Muscle of arm (tissue), 14 donors: ENCODE results near the gene TCF7L1. TPM values are rescaled to one million over a fixed set of nuclear protein-coding genes. Genes with fewer than 3 reads are reported as not detected.

Experiments used
- DNase-seq: peaks from one replicate; pipeline ENCODE4 v3.0.0-alpha.2; 2013
- long read RNA-seq, 11 donors: transcript quantifications; one replicate each; lab custom pipeline, GENCODE V29; 2026
- polyA plus RNA-seq, 12 donors: library from polyadenylated mRNA; unstranded; fragments of 120-200 nt; gene quantifications; one replicate each; pipeline ENCODE4 v1.2.1, GENCODE V29; 2013; ENCODE audit not compliant: insufficient read length in 12 of 12

The TCF7L1 gene, protein sequence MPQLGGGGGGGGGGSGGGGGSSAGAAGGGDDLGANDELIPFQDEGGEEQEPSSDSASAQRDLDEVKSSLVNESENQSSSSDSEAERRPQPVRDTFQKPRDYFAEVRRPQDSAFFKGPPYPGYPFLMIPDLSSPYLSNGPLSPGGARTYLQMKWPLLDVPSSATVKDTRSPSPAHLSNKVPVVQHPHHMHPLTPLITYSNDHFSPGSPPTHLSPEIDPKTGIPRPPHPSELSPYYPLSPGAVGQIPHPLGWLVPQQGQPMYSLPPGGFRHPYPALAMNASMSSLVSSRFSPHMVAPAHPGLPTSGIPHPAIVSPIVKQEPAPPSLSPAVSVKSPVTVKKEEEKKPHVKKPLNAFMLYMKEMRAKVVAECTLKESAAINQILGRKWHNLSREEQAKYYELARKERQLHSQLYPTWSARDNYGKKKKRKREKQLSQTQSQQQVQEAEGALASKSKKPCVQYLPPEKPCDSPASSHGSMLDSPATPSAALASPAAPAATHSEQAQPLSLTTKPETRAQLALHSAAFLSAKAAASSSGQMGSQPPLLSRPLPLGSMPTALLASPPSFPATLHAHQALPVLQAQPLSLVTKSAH
- polyA plus RNA-seq, result 10 to 100 TPM in 11 of 12 donors, not detected in 1; 28.2 to 77.7 (median 35.4) TPM
- long read RNA-seq, donor 1, partial matches to known transcripts, result 0 of 2 reads
- long read RNA-seq, donor 1, other reads (novel, unspliced or antisense), result 0 of 2 reads
- long read RNA-seq, donor 2, partial matches to known transcripts, result 7 of 9 reads
- long read RNA-seq, donor 2, other reads (novel, unspliced or antisense), result 0 of 9 reads
- long read RNA-seq, donor 3, partial matches to known transcripts, result 11 of 14 reads
- long read RNA-seq, donor 3, other reads (novel, unspliced or antisense), result 0 of 14 reads
- long read RNA-seq, donor 4, partial matches to known transcripts, result 0 of 1 reads
- long read RNA-seq, donor 4, other reads (novel, unspliced or antisense), result 0 of 1 reads
- long read RNA-seq, donor 5, transcript TCF7L1-201 (12 exons, 2,968 nt), result major isoform, 6 of 6 reads
- long read RNA-seq, donor 5, partial matches to known transcripts, result 0 of 6 reads
- long read RNA-seq, donor 5, other reads (novel, unspliced or antisense), result 0 of 6 reads
- long read RNA-seq, donor 6, partial matches to known transcripts, result 0 of 2 reads
- long read RNA-seq, donor 6, other reads (novel, unspliced or antisense), result 0 of 2 reads
- long read RNA-seq, donor 7, partial matches to known transcripts, result 18 of 18 reads
- long read RNA-seq, donor 7, other reads (novel, unspliced or antisense), result 0 of 18 reads
- long read RNA-seq, donor 8, transcript TCF7L1-201 (12 exons, 2,968 nt), result major isoform, 7 of 7 reads
- long read RNA-seq, donor 8, partial matches to known transcripts, result 0 of 7 reads
- long read RNA-seq, donor 8, other reads (novel, unspliced or antisense), result 0 of 7 reads
- long read RNA-seq, donor 9, partial matches to known transcripts, result 0 of 4 reads
- long read RNA-seq, donor 9, other reads (novel, unspliced or antisense), result 0 of 4 reads
- long read RNA-seq, donor 10, transcript TCF7L1-201 (12 exons, 2,968 nt), result major isoform, 7 of 13 reads
- long read RNA-seq, donor 10, partial matches to known transcripts, result 6 of 13 reads
- long read RNA-seq, donor 10, other reads (novel, unspliced or antisense), result 0 of 13 reads
- long read RNA-seq, donor 11, transcript TCF7L1-201 (12 exons, 2,968 nt), result major isoform, 7 of 34 reads
- long read RNA-seq, donor 11, partial matches to known transcripts, result 27 of 34 reads
- long read RNA-seq, donor 11, other reads (novel, unspliced or antisense), result 0 of 34 reads

DNA sequence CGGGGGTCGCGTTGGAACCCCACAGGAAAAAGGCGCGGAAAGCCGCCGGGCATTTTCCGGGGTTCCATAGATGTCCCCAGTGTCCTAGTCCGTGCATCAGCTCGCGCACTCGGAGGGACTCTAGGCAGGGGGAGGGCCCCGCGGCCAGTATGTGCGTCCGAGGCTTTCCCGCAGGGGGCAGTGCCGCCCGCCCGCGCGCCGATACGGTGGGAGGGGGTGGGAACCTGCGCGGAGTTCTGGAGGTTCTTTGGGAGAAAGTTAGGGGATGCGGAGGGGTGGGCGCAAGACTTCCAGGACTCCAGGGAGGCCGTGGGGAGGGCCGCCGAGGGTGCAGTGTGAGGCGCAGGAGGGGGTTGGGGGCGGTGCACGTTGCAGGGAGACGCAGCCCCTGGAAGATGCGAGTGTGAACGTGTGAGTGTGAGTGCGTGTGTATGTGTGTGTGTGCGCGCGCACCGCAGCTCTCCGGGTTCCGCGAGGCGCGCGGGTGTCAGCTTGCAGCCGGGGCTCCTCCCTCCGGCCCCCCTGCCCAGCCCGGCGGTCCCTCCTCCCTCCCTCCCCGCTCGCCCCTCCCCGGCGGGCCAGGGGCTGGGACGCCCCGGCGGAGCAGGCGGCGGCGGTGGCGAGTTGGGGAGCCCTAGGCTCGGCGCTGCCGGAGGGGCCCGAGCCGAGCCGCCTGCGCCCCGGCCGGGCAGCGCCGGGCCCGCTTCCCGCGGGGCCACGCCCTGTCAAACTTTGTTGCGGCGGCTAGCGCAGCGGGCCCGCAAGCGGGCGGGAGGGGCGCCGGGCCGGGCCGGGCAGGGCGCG is at the start of gene TCF7L1:
TCF7L1 (plus strand) TSS at position 559 of the 804 bp plus-strand sequence. CDS start 293 bp downstream, outside the sequence.
- peak; percentile 95 for DNase-seq

DNA sequence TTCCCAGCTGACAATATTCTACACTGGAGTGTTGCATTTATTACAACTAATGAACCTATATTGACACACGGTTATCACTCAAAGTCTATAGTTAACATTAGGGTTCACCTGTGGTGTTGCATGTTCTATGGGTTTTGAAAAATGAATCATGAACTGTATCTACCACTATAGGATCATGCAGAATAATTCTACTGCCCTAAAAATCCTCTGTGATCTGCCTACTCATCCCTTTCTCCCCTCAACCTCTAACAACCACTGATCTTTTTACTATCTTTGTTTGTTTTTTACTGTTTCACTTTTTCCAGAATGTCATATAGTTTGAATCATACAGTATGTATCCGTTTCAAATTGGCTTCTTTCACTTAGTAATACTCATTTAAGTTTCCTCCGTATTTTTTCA is 47.6 kb upstream of the TCF7L1 start:
- no peak for DNase-seq

DNA sequence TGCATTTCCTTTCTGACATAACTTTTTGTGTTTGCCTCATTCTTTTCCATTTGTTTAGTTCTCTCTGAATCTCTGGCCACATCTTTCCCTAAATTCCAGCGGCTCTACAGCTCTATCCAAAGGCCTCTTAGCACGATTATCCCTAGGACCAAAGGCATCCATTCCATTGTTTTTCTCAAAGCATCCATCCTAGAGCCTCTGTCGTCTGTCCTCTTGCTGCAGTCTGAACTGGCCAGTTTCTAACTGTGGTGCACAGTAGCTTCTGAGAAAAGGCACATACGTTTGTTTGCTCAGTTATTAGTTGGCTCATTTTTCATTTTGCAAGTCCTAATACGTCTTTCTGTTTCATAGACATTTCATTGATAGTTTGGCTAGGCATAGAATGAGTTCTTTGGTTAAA is 45.7 kb upstream of the TCF7L1 start:
- DNase-seq, result no peak

DNA sequence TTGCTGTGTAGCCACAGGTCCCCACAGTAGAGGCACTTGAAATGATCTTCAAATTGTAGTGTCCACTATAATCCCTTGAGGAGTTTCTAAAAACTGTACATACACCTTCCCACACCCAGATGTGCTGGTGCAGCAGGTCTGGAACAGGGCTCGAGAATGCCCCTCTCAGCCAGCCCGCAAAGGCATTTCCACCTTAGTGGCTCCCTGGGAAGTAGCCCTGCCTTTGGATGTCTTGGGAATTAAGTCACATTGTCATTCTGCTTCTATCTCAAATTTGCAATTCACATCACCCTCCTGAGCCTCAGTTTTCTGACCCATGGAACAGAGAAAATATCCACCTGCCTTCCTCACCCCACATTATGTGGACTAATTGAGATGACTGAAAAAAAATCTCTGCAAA is 44.3 kb upstream of the TCF7L1 start:
- DNase-seq, result no peak

DNA sequence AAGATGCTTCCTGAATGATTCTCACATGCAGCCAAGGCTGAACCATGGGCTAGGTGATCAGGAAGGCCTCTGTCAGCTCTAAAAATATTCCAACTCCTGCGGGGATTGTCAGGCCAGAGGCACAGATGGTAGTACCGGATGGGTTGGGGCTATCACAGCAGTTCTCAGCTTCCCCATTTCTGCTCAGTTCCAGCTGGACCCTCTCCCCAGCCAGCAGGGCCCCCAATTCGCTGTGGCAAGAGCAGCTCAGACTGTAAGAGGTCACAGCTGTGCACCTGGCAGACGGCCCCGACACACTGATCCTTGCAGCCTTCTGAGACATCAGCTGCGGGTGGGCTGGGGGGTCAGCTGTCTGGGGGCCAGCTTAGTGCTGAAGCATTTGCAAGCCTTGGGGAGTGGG is 43.6 kb upstream of the TCF7L1 start:
- DNase-seq, result peak; percentile 55

DNA sequence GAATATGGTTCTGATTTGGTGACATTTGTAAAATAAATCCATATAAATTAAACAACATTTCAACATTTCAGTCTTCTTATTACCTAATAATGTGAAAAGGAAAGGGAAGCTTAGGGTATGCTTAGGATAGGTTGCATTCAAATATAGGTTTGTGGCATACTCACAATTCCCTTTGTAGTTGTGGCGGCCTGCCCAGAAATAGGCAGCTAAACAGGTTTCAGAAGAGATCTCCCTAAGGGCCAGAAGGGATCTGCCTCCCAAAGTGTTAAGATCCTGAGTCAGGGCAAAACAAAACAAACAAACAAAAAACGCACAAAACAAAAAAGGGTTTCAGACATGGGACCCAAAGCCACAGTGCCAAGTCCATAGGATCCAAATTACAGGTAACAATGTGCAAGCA is 41.4 kb upstream of the TCF7L1 start:
- DNase-seq, result no peak

DNA sequence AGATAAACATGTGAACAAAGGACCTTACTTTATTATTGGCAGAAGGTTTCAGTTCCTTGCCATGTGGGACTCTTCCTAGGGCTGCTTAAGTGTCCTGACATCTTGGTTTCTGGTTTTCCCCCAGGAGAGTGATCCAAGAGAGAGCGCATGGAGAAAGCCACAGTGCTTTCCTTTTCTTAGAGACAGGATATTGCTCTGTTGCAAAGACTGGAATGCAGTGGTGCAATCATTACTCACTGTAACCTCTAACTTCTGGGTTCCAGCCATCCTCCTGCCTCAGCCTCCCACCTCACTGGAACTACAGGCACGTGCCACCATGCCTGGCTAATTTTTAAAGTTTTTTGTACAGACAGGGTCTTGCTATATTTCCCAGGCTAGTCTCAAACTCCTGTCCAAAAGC is 38.1 kb upstream of the TCF7L1 start:
- DNase-seq, result no peak

DNA sequence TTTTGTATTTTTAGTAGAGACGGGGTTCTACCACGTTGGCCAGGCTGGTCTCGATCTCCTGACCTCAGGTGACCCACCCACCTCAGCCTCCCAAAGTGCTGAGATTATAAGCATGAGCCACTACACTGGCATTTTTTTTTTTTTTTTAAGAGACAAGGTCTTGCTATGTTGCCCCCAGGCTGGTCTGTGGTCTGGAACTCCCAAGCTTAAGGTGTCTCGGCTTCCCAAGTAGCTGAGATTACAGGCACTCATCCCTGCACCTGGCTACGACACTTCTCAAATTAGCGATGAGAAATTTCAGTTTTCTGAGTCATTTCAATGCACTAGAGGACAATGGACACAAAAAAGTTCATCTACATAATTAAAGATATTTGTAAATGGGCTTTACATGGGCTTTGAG is 36.6 kb upstream of the TCF7L1 start:
- DNase-seq, result no peak

DNA sequence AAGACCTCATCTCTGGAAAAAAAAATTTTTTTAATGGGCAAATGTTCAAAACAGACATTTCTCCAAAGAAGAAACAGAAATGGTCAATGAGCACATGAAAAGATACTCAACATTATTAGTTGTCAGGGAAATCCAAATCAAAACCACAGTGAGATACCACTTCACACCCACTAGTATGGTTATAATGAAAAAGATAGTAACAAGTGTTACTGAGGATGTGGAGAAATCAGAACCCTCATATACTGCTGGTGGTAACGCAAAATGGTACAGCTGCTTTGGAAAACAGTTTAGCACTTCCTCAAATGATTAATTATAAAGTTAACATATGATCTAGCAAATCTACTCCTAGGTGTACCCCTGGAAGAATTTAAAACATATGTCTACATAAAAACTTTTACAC is 29.0 kb upstream of the TCF7L1 start:
- DNase-seq, result no peak

DNA sequence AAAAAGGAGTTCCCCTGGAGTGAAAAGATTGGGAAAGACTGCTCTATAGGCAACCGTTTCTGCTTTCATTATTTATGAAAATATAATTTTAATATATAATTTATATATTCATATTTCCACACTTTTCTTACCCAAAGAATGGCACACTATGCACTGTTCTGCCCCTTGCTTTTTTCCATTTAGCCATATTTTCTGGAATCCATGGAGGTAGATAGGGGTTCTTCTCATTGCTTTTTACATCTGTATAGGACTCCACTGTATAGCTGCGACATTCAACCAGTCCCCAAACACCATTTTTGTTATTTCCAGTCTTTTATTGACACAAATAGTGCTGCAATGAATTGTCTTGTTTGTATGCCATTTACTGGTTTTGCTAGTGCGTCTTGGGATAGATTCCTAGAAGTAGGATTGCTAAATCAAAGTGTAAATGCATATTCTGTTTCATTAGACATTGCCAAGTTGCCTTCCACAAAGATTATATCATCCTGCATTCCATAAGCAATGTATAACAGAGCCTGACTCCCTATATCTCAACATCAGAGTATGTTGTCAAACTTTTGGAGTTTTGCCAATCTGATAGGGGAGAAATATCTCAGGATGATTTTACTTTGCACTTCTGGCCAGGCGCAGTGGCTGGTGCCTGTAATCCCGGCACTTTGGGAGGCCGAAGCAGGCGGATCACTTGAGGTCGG is 26.6 kb upstream of the TCF7L1 start:
- no peak for DNase-seq

DNA sequence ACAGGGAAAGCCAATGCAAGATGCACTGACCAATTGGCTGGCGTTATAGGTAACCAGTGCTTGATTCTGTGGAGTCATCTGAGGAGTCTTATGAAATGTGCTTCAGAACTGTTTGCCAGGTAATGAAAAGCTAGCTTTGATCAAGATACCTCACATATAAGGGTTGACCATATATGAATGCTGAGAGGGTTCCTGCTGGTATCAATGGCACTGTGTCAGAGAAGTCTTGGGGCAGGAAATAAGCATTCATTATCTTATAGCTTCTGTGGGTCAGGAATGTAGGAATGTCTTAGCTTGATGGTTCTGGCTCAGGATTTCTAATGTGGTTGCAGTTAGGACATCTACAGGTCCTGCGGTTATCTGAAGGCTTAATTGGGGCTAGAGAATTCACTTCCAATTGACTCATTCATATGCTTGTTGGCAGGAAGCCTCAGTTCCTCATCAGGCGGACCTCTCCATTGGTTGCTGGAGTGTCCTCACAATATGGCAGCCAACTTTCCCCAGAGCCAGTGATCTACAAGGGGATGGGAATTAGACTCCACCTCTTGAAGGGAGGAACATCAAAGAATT is 22.1 kb upstream of the TCF7L1 start:
- no peak for DNase-seq

DNA sequence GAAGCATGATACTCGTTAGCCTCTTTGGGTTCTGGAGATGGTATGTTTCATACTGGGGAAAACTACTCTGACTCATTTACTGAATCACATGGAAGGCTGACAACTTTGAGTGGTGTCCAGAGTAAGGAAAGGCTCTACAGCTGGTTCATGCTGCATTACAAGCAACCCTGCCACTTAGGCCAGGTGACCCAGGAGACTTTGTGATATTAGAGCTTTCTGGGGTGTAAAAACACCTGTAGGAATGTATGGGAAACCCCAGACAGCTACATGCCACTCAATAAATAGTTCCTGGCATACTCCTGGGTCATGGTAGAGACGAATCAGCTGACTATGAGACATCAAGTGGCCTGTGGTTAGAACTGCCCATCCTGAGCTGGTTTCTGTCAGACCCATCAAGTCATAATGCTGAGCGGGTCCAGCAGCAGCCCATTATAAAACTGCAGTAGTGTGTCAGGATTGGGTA is 21.3 kb upstream of the TCF7L1 start:
- DNase-seq, result no peak

DNA sequence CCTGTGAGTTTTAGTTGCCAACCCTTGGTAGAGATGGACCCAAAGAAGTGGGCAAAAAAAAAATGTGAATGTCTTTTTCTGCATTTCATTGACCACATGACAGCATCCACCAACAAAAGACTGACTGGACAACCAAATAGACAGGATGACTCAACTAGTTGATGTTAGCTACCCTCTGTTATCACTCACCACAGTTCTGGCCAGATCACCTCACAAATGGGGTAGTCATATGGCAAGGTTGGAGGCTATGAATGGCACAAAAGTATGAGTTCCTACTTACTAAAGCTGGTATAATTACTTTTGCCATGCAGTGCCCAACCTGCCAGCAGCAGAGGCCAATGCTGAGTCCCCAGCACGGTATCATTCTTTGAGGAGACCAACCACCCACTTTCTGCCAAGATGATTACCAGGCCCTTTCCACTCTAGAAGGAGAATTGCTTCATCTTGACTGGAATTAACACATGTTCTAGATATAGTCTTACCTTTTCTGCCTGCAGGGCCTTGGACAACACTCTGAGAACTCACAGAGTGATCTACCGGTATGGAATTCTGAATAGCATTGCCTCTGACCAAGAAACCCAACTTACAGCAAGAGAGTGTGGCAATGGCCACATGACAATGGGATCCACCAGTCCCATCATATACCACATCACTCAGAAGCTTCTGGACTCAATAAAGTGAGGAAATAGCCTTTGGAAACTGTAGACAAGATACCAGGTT is 20.1 kb upstream of the TCF7L1 start:
- DNase-seq, result no peak

DNA sequence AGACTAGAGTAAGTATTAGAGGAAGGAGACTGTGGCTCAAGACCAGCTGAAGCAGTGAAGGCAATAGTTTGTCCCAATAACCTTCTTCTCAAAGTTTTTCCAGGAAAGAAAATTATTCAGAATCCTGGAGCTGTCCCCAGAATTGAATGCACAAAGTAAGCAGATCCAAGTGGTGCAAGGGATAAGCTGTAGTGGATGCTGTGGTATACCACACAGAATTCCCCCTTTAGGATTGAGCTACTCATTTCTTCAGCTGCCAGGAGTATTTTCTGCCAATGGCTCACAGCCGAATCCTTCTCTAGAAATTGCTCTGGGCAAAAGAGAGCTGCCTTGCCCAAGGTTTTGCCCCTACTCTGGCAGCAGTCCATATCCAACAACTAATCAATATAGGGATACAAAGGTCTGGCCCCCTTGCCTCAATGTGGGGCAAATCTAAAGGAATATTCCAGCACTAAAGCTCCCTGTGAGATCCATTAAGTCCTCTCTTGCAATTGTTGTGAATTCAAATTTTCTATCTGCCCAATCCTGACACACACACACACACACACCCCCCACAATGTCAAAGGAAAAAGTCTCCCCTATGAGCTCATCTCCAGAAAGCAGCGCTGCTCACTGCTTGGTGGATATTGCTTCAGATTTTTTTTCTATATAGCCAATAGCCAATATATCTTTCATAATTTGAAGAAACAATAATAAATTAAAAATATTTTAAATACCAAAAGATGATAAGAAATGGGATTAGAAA is 18.4 kb upstream of the TCF7L1 start:
- no peak for DNase-seq

DNA sequence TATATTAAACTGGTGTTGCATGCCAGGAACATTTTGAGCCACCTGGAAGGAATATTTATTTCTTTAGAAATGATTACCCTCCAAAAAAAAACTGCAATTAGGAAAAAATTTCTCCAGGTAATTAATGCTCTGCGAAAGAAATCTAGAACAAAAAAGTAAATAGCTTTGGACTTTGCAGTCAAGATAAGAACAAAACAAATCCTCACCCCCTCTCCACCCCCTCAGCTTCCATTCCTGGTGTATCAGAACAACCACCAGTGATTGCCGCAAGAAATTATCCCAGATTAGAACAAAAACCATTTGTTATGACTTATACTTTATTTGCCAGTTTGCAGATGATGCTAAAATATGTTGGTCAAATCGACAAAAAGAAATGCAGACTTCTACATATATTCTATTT is 17.0 kb upstream of the TCF7L1 start:
- no peak for DNase-seq

DNA sequence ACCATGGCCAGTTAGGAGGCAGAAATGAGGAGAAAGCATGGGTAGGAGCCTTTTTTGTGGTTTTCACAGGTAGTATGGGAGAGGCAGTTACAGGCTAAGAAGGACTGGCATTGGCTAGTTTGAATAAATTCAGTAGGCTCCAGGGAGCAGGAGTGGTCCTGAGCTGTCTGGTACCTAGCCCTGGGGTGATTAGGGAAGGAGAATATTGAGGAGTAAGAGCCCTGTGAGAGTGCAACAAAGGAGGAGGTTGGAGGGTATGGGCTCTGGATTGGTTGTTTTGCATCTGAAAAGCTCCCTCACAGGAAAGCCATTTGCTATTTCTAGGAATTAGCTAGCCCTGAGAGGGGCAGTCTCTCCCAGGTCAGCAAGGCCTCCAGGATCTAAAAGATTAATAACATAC is 13.3 kb upstream of the TCF7L1 start:
- no peak for DNase-seq

DNA sequence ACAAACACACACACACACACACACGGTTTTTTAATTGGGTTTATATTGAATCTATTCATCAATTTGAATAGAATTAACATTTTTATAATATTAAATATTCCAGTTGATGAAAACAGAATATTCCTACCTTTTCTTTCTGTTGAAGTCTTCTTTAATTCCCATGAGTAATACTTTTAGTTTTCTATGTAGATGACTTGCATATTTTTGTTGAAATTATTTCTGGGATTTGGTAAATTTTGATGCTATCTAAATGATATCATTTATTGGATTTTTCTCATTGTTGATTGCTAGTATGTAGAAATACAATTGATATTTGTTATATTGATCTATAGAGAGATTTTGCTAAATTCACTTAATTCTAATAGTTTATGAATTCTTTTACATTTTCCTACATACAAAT is 12.8 kb upstream of the TCF7L1 start:
- no peak for DNase-seq
